ENCODE measurements around the gene USP31.

GRCh38 chr16:23194497-23195221, 45.4 kb upstream of the USP31 start:
- TF ChIP-seq CTCF (IDR thresholded peaks at IDR 0.05) = no peak
- no peak for TF ChIP-seq POLR2A (IDR thresholded peaks at IDR 0.05)
- TF ChIP-seq POLR2AphosphoS5 (IDR thresholded peaks at IDR 0.05) = no peak

All from prostate gland (tissue), 2 donors.